ENCODE results near the gene TMEM54. TPM values are rescaled to one million over a fixed set of nuclear protein-coding genes. Genes with fewer than 3 reads are reported as not detected.

The TMEM54 gene
- total and polyA plus RNA-seq, 2 experiments from 2014 or later: 24.8 to 64.7 TPM

- H3K27ac ChIP-seq: no peak overlapping the region
- DNase-seq (ENCODE audit: low spot score): no peak
- TF ChIP-seq EZH2 (IDR thresholded peaks at IDR 0.05; ENCODE audit: borderline replicate concordance) (no peak), CTCF (IDR thresholded peaks at IDR 0.05; ENCODE audit: poor library complexity) (no peak), EZH2phosphoT487 (IDR thresholded peaks at IDR 0.05; ENCODE audit: low read depth, severe bottlenecking, unreplicated experiment) (no peak)
These were observed 3.0 kb upstream of the TMEM54 start for GRCh38 chr1:32903991-32904785.

GRCh38 chr1:32902535-32902920, 1.3 kb upstream of the TMEM54 start:
- DNase-seq (ENCODE audit: low spot score): no peak
- TF ChIP-seq CTCF (IDR thresholded peaks at IDR 0.05; ENCODE audit: poor library complexity) (no peak), EZH2phosphoT487 (IDR thresholded peaks at IDR 0.05; ENCODE audit: low read depth, severe bottlenecking, unreplicated experiment) (no peak), EZH2 (IDR thresholded peaks at IDR 0.05; ENCODE audit: borderline replicate concordance) (no peak)
- 80% methylated on average over 6 of the region's 6 CpGs for WGBS (ENCODE audit: low lambda C conversion rate, missing lambda C conversion rate)
- Histone ChIP-seq H3K9me2 (replicated peaks; ENCODE audit: insufficient read depth) (no peaks in the 10 kb centered on the region), H3K9me3 (ENCODE audit: low read depth) (no peaks in the 10 kb centered on the region), H3K4me2 (no peak overlapping the region), H3K36me3 (replicated peaks; ENCODE audit: insufficient read depth, low read depth) (no peaks in the 10 kb centered on the region), H3K79me2 (no peaks in the 10 kb centered on the region), H2AFZ (no peak overlapping the region), H3K4me1 (ENCODE audit: insufficient read depth) (peaks cover 4% of the 10 kb centered on the region), H3K27me3 (no peaks in the 10 kb centered on the region), H3K27ac (no peak overlapping the region), H3K4me3 (no peak overlapping the region), H4K20me1 (ENCODE audit: insufficient read depth, poor library complexity, severe bottlenecking) (no peaks in the 10 kb centered on the region)

More at GRCh38 chr1:32903991-32904785, 3.0 kb upstream of the TMEM54 start:
- Histone ChIP-seq H3K36me3 (replicated peaks; ENCODE audit: insufficient read depth, low read depth) (no peaks in the 10 kb centered on the region), H3K4me2 (no peak overlapping the region), H3K4me3 (no peak overlapping the region), H4K20me1 (ENCODE audit: insufficient read depth, poor library complexity, severe bottlenecking) (no peaks in the 10 kb centered on the region), H3K79me2 (no peaks in the 10 kb centered on the region), H3K4me1 (ENCODE audit: insufficient read depth) (peaks cover 7% of the 10 kb centered on the region), H3K9me2 (replicated peaks; ENCODE audit: insufficient read depth) (no peaks in the 10 kb centered on the region), H2AFZ (no peak overlapping the region), H3K9me3 (ENCODE audit: low read depth) (no peaks in the 10 kb centered on the region), H3K27me3 (no peaks in the 10 kb centered on the region)
- 83% methylated on average over 3 of the region's 3 CpGs for WGBS (ENCODE audit: low lambda C conversion rate, missing lambda C conversion rate)

- Histone ChIP-seq H3K4me2 (peak overlapping the region; percentile 98), H3K27me3 (no peaks in the 10 kb centered on the region), H3K36me3 (replicated peaks; ENCODE audit: insufficient read depth, low read depth) (no peaks in the 10 kb centered on the region), H3K4me1 (ENCODE audit: insufficient read depth) (peaks cover 4% of the 10 kb centered on the region), H3K79me2 (no peaks in the 10 kb centered on the region), H3K9me3 (ENCODE audit: low read depth) (no peaks in the 10 kb centered on the region), H3K27ac (peak overlapping the region; percentile 43), H2AFZ (peak overlapping the region; percentile 98), H4K20me1 (ENCODE audit: insufficient read depth, poor library complexity, severe bottlenecking) (no peaks in the 10 kb centered on the region), H3K4me3 (peak overlapping the region; percentile 55), H3K9me2 (replicated peaks; ENCODE audit: insufficient read depth) (no peaks in the 10 kb centered on the region)
- DNase-seq (ENCODE audit: low spot score): no peak
- no peak for TF ChIP-seq CTCF (IDR thresholded peaks at IDR 0.05; ENCODE audit: poor library complexity)
- no peak for TF ChIP-seq EZH2 (IDR thresholded peaks at IDR 0.05; ENCODE audit: borderline replicate concordance)
- no peak for TF ChIP-seq EZH2phosphoT487 (IDR thresholded peaks at IDR 0.05; ENCODE audit: low read depth, severe bottlenecking, unreplicated experiment)
- WGBS (ENCODE audit: low lambda C conversion rate, missing lambda C conversion rate): 49% methylated on average over 17 of the region's 24 CpGs
These were observed 790 bp upstream of the TMEM54 start for GRCh38 chr1:32901823-32902534.
